K562 (cell line): ENCODE results near the gene TMEM184C. TPM values are rescaled to one million over a fixed set of nuclear protein-coding genes. Genes with fewer than 3 reads are reported as not detected.

Experiments used
- ATAC-seq: fragments of 200-7000 bp; cut with Tn5 transposase; 3 replicates; pipeline ENCODE4 v1.9.1; 2020; ENCODE audit warnings: moderate library complexity
- Bru-seq: library from RNA; stranded (reverse); fragments of 400-500 nt; gene quantifications from one replicate; lab custom pipeline; 2021; lab: Mats Ljungman, UMichigan
- BruChase-seq, 2 experiments: library from RNA; stranded (reverse); fragments of 400-500 nt; gene quantifications; one replicate each; lab custom pipeline; 2021; lab: Mats Ljungman, UMichigan
- BruUV-seq: library from RNA; stranded (reverse); fragments of 400-500 nt; replicated peaks from 2 replicates; lab custom pipeline; 2021; lab: Mats Ljungman, UMichigan
- CTCF ChIA-PET: fragments of 300-600 bp; formaldehyde crosslinking; extraction: SDS; loops from one replicate; lab custom pipeline; 2021; ENCODE audit warnings: low intra/inter-chr PET ratio; lab: Yijun Ruan, JAX
- POLR2A ChIA-PET: fragments of 300-600, 350-650 bp; sonication (Branson Sonifier 250); formaldehyde crosslinking; extraction: SDS; loops from one replicate; lab custom pipeline; 2021; ENCODE audit warnings: antibody characterized with exemption, inconsistent platforms; lab: Yijun Ruan, JAX
- DNase-seq, 4 experiments: peaks; one replicate each; pipeline versions ENCODE4 v3.0.0 to v3.0.0-alpha.2; 2011 to 2018; ENCODE audit warnings: low spot score in 3 of 4, mixed read lengths in 3 of 4; ENCODE audit errors: extremely low read depth in 1 of 4
- FAIRE-seq: peaks from 2 replicates; lab custom pipeline; 2011; peaks lifted over from hg19 to GRCh38; lab: Jason Lieb, UNC
- H2AFZ ChIP-seq: 2 replicates; pipeline ENCODE4 v1.6.0; 2011; ENCODE audit warnings: low read depth, low read length, control low read depth, inconsistent platforms
- H3K27ac ChIP-seq: fragments of 200-600 bp; 3 replicates; pipeline ENCODE4 v1.8.0; 2011; ENCODE audit warnings: low read depth, mild to moderate bottlenecking, control low read depth, inconsistent platforms, low read length, moderate library complexity, mixed read lengths; ENCODE audit errors: extremely low read depth
- H3K27me3 ChIP-seq, 2 experiments: fragments of 300-600 bp in 1 of 2; 2 replicates in 1 of 2; 3 replicates in 1 of 2; pipeline versions ENCODE4 v1.6.0 to v1.8.0; 2011; ENCODE audit warnings: inconsistent platforms in 2 of 2, low read length in 2 of 2, mild to moderate bottlenecking in 1 of 2, mixed read lengths in 1 of 2, moderate library complexity in 1 of 2; ENCODE audit not compliant: control insufficient read depth in 2 of 2, insufficient read depth in 2 of 2
- H3K36me3 ChIP-seq: fragments of 300-600 bp; 3 replicates; pipeline ENCODE4 v1.8.0; 2011; ENCODE audit warnings: mild to moderate bottlenecking, low read length, inconsistent platforms; ENCODE audit not compliant: control insufficient read depth, insufficient read depth
- H3K4me1 ChIP-seq, 2 experiments: fragments of 200-600 bp in 1 of 2; replicated peaks in 1 of 2; 2 replicates in 1 of 2; 3 replicates in 1 of 2; pipeline versions ENCODE4 v1.5.1 to v1.8.0; 2011; ENCODE audit warnings: inconsistent platforms in 2 of 2, low read length in 2 of 2, mild to moderate bottlenecking in 1 of 2, mixed read lengths in 1 of 2, moderate library complexity in 1 of 2; ENCODE audit not compliant: control insufficient read depth in 2 of 2, insufficient read depth in 2 of 2
- H3K4me2 ChIP-seq: 2 replicates; pipeline ENCODE4 v1.6.1; 2011; ENCODE audit warnings: low read length, control low read depth, inconsistent platforms, mixed read lengths; ENCODE audit not compliant: insufficient read depth
- H3K4me3 ChIP-seq: fragments of 200-600 bp; sonication (generic), shearing (Covaris generic); 2 replicates; pipeline ENCODE4 v1.5.1; 2016; ENCODE audit warnings: control low read depth, inconsistent platforms
- H3K79me2 ChIP-seq: fragments of 200-600 bp; 3 replicates; pipeline ENCODE4 v1.8.0; 2011; ENCODE audit warnings: low read length, inconsistent platforms; ENCODE audit not compliant: control insufficient read depth, insufficient read depth
- H3K9ac ChIP-seq, 2 experiments: 2 replicates each; pipeline versions ENCODE4 v1.6.0 to v1.6.1; 2011; ENCODE audit warnings: low read depth in 2 of 2, low read length in 2 of 2, control low read depth in 1 of 2, inconsistent platforms in 1 of 2, mild to moderate bottlenecking in 1 of 2, mixed read lengths in 1 of 2; ENCODE audit not compliant: insufficient read depth in 1 of 2
- H3K9me1 ChIP-seq: one replicate; pipeline ENCODE4 v1.6.0; 2011; ENCODE audit warnings: inconsistent platforms, mild to moderate bottlenecking, low read length, moderate library complexity; ENCODE audit not compliant: control insufficient read depth, insufficient read depth
- H3K9me3 ChIP-seq: replicated peaks from 2 replicates; pipeline ENCODE4 v1.5.1; 2011; ENCODE audit warnings: low read depth, low read length, inconsistent platforms; ENCODE audit not compliant: control insufficient read depth, insufficient read depth
- H4K20me1 ChIP-seq: replicated peaks from 2 replicates; pipeline ENCODE4 v1.6.1; 2011; ENCODE audit warnings: low read length, inconsistent platforms, mixed read lengths; ENCODE audit not compliant: control insufficient read depth, insufficient read depth
- CUX1 ChIP-seq: fragments of 200-800 bp; sonication (Bioruptor generic); IDR thresholded peaks from 2 replicates; pipeline ENCODE4 v1.6.1; 2016; ENCODE audit warnings: missing genetic modification characterization, missing compliant biosample characterization
- EWSR1 ChIP-seq: fragments of 450-650 bp; IDR thresholded peaks from 2 replicates; pipeline ENCODE4 v1.6.1; 2018; ENCODE audit warnings: borderline replicate concordance, mild to moderate bottlenecking, low read depth, moderate library complexity; ENCODE audit not compliant: partially characterized antibody
- HLTF ChIP-seq: fragments of 450-650 bp; IDR thresholded peaks from 2 replicates; pipeline ENCODE4 v1.6.1; 2016
- HNRNPLL ChIP-seq: fragments of 200-400 bp; formaldehyde crosslinking; IDR thresholded peaks from 2 replicates; pipeline ENCODE4 v1.6.1; 2017; ENCODE audit warnings: low read length, low read depth, mild to moderate bottlenecking; ENCODE audit not compliant: poor library complexity, severe bottlenecking
- MYC ChIP-seq, 2 experiments: fragments of 250-450 bp in 1 of 2; sonication (Bioruptor Pico) in 1 of 2; IDR thresholded peaks; 2 replicates each; pipeline versions ENCODE4 v1.5.1 to v1.6.1; 2012 to 2021; ENCODE audit warnings: low read depth in 2 of 2, borderline replicate concordance in 1 of 2, improper control_type of control experiment in 1 of 2, low read length in 1 of 2, mild to moderate bottlenecking in 1 of 2, moderate library complexity in 1 of 2
- SIN3B ChIP-seq: fragments of 450-650 bp; IDR thresholded peaks from 2 replicates; pipeline ENCODE4 v1.6.1; 2017; ENCODE audit warnings: low read depth, mild to moderate bottlenecking, moderate library complexity
- SP2 ChIP-seq: IDR thresholded peaks from 2 replicates; pipeline ENCODE4 v1.6.1; 2011; ENCODE audit warnings: mild to moderate bottlenecking, low read depth, low read length, moderate library complexity; ENCODE audit not compliant: poor library complexity, severe bottlenecking; ENCODE audit errors: extremely low read depth
- WGBS: fragments of 100-300 bp; shearing (Covaris generic); methylation state at CpG from one replicate; pipeline ENCODE4 v1.1.6; 2016; ENCODE audit warnings: low coverage, mixed read lengths; ENCODE audit not compliant: insufficient coverage; ENCODE audit errors: missing lambda C conversion rate; 5-methylcytosine and 5-hydroxymethylcytosine counted together
- in situ Hi-C: fragments of 300-500 bp; cut with MboI; formaldehyde crosslinking; loops from 4 replicates; pipeline ENCODE4 v1.15.0; 2018; ENCODE audit warnings: inconsistent platforms, mixed read lengths
- intact Hi-C: fragments of 100-400 bp; cut with micrococcal nuclease; formaldehyde crosslinking; loops from 2 replicates; pipeline ENCODE4 v1.14.2; 2022
- long read RNA-seq, 3 experiments: library from polyadenylated mRNA in 2 of 3; library from RNA in 1 of 3; unstranded in 2 of 3; stranded (forward) in 1 of 3; transcript quantifications; one replicate each; pipeline ENCODE4 v2.0.0, GENCODE V29; 2019 to 2022
- polyA minus RNA-seq, 3 experiments: library from RNA; depleted of rRNA, polyadenylated mRNA; stranded (reverse); fragments of >200 nt; gene quantifications; 2 replicates each; pipeline ENCODE4 v1.2.3, GENCODE V29; 2011
- polyA plus RNA-seq, 8 experiments: library from polyadenylated mRNA; depleted of rRNA in 4 of 8; stranded (reverse) in 5 of 8; unstranded in 3 of 8; fragments of >200 nt; fragmentation: Nextera tagmentation in 2 of 8; fragmentation: Illumina TruSeq in 1 of 8; extraction: Ambion mirVana in 2 of 8; extraction: Trizol in 1 of 8; gene quantifications; 2 replicates each; pipeline versions ENCODE4 v1.2.1 to v1.2.3, GENCODE V29; 2011 to 2014; ENCODE audit warnings: inconsistent platforms in 1 of 8, missing spikeins in 1 of 8
- total RNA-seq, 7 experiments: library from RNA; depleted of rRNA in 6 of 7; stranded (reverse); fragments of >200 nt in 6 of 7; fragmentation: Illumina TruSeq in 2 of 7; extraction: Trizol in 2 of 7; gene quantifications; 2 replicates each; pipeline versions ENCODE4 v1.2.1 to v1.2.3, GENCODE V29; 2011 to 2021; ENCODE audit warnings: low replicate concordance in 1 of 7

Gene TMEM184C
- 23.6 and 25.2 TPM in 2 replicates for total RNA-seq (2011; cell fraction: chromatin; rRNA removed; ENCODE audit: low replicate concordance)
- total RNA-seq (2011; cell fraction: nucleolus; rRNA removed): 14.2 and 16.7 TPM in 2 replicates
- 21.8 and 26.3 TPM in 2 replicates for total RNA-seq (2011; cell fraction: nucleoplasm; rRNA removed)
- total RNA-seq (2014; rRNA removed): 11.8 and 14.2 TPM in 2 replicates
- total RNA-seq (2014; rRNA removed; fragmentation: Illumina TruSeq; extraction: Trizol): 19.7 and 20.1 TPM in 2 replicates
- total RNA-seq (2015; rRNA removed; fragmentation: Illumina TruSeq; extraction: Trizol): 19.8 and 20.6 TPM in 2 replicates
- 18.2 and 20.9 TPM in 2 replicates for total RNA-seq (2021)
- polyA plus RNA-seq (2011; rRNA removed): 18.6 and 20.2 TPM in 2 replicates
- polyA plus RNA-seq (2011; cell fraction: cytosol; rRNA removed): 4.1 and 6.2 TPM in 2 replicates
- 6.3 and 8.0 TPM in 2 replicates for polyA plus RNA-seq (2011; cell fraction: nucleus; rRNA removed)
- 13.6 and 13.9 TPM in 2 replicates for polyA plus RNA-seq (2012)
- 20.3 and 24.2 TPM in 2 replicates for polyA plus RNA-seq (2014; fragmentation: Illumina TruSeq; extraction: Trizol)
- polyA plus RNA-seq (2014; fragmentation: Nextera tagmentation; extraction: Ambion mirVana): 1 to 10 TPM; 3.9 to 4.8 TPM
- polyA plus RNA-seq (2014; rRNA removed): 8.0 and 10.5 TPM in 2 replicates
- polyA minus RNA-seq (2011; rRNA and poly(A)+ RNA removed): 17.4 and 28.0 TPM in 2 replicates
- polyA minus RNA-seq (2011; cell fraction: cytosol; rRNA and poly(A)+ RNA removed): 11.4 and 15.8 TPM in 2 replicates
- polyA minus RNA-seq (2011; cell fraction: nucleus; rRNA and poly(A)+ RNA removed): 7.5 and 14.6 TPM in 2 replicates
- Bru-seq, nascent RNA: percentile 59 among the genes with signal in this experiment
- BruChase-seq, experiment 1, labeled RNA remaining after a 2-hour chase: percentile 62 among the genes with signal in this experiment
- BruChase-seq, experiment 2, labeled RNA remaining after a 6-hour chase: percentile 64 among the genes with signal in this experiment
- long read RNA-seq, experiment 1, full-length matches to known transcripts: 17 of 44 reads
- long read RNA-seq, experiment 1, partial matches to known transcripts: 2 of 44 reads
- long read RNA-seq, experiment 1, other reads (novel, unspliced or antisense): 25 of 44 reads
- long read RNA-seq, experiment 2, full-length matches to known transcripts: 5 of 27 reads
- long read RNA-seq, experiment 2, partial matches to known transcripts: 4 of 27 reads
- long read RNA-seq, experiment 2, other reads (novel, unspliced or antisense): 18 of 27 reads
- long read RNA-seq, experiment 3, full-length matches to known transcripts: 7 of 10 reads
- long read RNA-seq, experiment 3, partial matches to known transcripts: 1 of 10 reads
- long read RNA-seq, experiment 3, other reads (novel, unspliced or antisense): 2 of 10 reads

- FAIRE-seq: peak; percentile 95
- DNase-seq: peak; percentile 97 to 99 (median 98)
- ATAC-seq: peak; percentile 98
- H3K79me2 ChIP-seq: peaks cover 40% of the 10 kb centered on the region
- H3K4me1 ChIP-seq: peaks cover 0 to 14% of the 10 kb centered on the region in 2 experiments; a peak in 2 of 5 replicates
- H4K20me1 ChIP-seq: 0 out of 2 replicates have a peak, but pooled peaks cover 6% of the 10 kb centered on the region
- BruUV-seq: TSS peak; percentile 81
- H3K9me3 ChIP-seq: no peaks in the 10 kb centered on the region
- ChIA-PET CTCF (no interaction called here), POLR2A (interaction anchor here (0.6 to 2.0 kb wide), 8 partner anchors 11 to 158 kb away, joined by 3 to 7 read pairs (median 4); partner anchors contain the start of gene PRMT9)
- H3K4me2 ChIP-seq: peak within 1 kb of the TSS; percentile 94
- no peaks in the 10 kb centered on the region for H3K27me3 ChIP-seq
- H2AFZ ChIP-seq: peak within 1 kb of the TSS; percentile 97
- H3K27ac ChIP-seq: peak within 1 kb of the TSS; percentile 82
- in situ Hi-C loops (no loop called here), intact Hi-C loops (loop anchor here (10.0 kb wide), 1 partner anchor 1093 kb away; the partner anchor contains the start of gene SLC10A7)
- peaks cover 19% of the 10 kb centered on the region; the same call in 2 of the 3 replicates for H3K36me3 ChIP-seq
- H3K4me3 ChIP-seq: peak within 1 kb of the TSS; percentile 72
- peak within 1 kb of the TSS; percentile 82 to 98 for H3K9ac ChIP-seq
- no peaks in the 10 kb centered on the region for H3K9me1 ChIP-seq
- under 1% methylated on average over 29 of the region's 37 CpGs for WGBS
- TF ChIP-seq SP2 (peak; percentile 62), MYC (IDR thresholded peaks at IDR 0.05; ENCODE audit: low read depth, low read length) (peak; percentile 68; the same call in 1 of the 2 replicates), MYC (CRISPR knock-in tag; IDR thresholded peaks at IDR 0.05; ENCODE audit: borderline replicate concordance, low read depth) (no peak), SIN3B (peak; percentile 74), EWSR1 (no peak), HNRNPLL (peak; percentile 89), CUX1 (CRISPR knock-in tag) (no peak), HLTF (no peak)
These were observed at the start of gene TMEM184C for GRCh38 chr4:147617173-147617840. Gene TMEM184C, plus strand, starts transcription at chr4:147617397. Its CDS starts 560 bp downstream, at chr4:147617957.
